ENCODE data around the gene GRK5. TPM values are rescaled to one million over a fixed set of nuclear protein-coding genes. Genes with fewer than 3 reads are reported as not detected.

The GRK5 gene
- total RNA-seq, 1 donor from 2014 or later = 68.7 TPM

DNA sequence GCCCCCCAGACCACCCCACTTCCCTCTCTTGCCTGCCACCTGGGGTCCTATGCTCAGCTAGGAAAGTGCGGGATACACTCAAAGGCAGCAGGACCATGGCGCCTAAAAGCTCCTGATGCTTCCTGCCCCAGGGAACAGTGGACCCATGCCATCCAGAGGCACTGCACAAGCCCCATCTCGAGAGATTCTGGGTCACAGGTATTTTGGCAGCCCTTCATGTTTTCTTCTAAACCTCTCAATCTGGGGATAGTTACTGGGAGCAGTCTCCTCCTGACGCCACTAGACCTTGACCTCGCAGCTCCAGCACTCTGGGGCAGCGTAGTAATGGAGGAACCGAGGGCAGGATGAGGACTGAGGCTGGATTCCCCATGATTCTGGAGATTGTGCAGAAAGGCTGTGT is 107.1 kb downstream of the GRK5 start:
- Histone ChIP-seq H3K36me3 (no peaks in the 10 kb centered on the region), H3K9me3 (no peaks in the 10 kb centered on the region), H3K4me3 (no peak overlapping the region), H3K27me3 (ENCODE audit: low read depth) (no peaks in the 10 kb centered on the region), H3K27ac (no peak overlapping the region), H3K4me1 (peaks cover 68% of the 10 kb centered on the region)
- ATAC-seq (no peak), DNase-seq (no peak)
- TF ChIP-seq, protein P1, sequence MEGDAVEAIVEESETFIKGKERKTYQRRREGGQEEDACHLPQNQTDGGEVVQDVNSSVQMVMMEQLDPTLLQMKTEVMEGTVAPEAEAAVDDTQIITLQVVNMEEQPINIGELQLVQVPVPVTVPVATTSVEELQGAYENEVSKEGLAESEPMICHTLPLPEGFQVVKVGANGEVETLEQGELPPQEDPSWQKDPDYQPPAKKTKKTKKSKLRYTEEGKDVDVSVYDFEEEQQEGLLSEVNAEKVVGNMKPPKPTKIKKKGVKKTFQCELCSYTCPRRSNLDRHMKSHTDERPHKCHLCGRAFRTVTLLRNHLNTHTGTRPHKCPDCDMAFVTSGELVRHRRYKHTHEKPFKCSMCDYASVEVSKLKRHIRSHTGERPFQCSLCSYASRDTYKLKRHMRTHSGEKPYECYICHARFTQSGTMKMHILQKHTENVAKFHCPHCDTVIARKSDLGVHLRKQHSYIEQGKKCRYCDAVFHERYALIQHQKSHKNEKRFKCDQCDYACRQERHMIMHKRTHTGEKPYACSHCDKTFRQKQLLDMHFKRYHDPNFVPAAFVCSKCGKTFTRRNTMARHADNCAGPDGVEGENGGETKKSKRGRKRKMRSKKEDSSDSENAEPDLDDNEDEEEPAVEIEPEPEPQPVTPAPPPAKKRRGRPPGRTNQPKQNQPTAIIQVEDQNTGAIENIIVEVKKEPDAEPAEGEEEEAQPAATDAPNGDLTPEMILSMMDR (IDR thresholded peaks at IDR 0.05) = no peak
- intact Hi-C loops (cut with DNase I) = no loop called here

DNA sequence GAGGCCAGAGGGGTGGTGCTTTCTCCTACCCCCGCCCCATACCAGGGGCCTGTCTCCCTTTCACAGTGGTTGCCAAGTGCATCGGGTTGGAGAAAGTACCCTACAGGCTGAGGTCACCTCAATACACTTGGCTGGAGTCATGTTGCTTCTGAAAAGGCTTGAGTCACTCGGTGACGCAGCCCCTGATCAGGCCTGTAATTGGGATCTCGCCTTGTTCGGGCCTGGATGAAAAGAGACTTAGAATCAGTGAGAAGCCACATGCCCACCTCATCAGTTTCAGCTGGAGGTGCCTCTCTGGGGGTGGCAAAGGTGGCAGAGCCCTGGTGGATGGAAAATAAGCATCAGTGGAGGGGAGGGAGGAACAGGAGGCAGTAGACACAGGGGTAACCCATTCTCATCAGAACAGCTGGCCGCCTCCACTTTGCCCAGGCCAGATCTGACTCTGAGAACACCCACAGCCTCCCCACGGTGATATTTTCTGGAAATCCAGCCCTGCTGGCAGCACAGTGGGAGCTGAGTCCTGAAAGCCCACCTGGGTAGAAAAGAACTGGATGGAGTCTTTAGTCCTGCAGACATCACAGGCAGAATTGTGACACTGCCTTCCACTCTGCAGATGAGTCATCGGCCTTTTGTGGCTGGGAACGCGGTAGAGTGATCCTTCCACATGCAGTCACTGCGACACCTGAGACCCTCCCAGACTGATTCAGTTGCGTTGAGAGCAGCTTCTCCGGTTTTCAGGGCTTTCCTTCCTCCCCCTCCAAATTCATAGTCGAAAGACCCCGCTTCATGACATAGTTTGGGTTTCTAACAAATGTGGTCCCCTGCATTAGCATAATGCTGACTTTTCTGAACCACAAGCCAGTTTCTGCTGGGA is 108.0 kb downstream of the GRK5 start:
- ATAC-seq (peak; percentile 9 to 38), DNase-seq (no peak)
- H3K9me3 ChIP-seq = no peaks in the 10 kb centered on the region
- no peaks in the 10 kb centered on the region for H3K27me3 ChIP-seq (ENCODE audit: low read depth)
- H3K36me3 ChIP-seq = no peaks in the 10 kb centered on the region
- TF ChIP-seq, protein P1 (IDR thresholded peaks at IDR 0.05) = no peak
- intact Hi-C loops (cut with DNase I) = no loop called here
- peaks cover 68% of the 10 kb centered on the region for H3K4me1 ChIP-seq
- no peak overlapping the region for H3K4me3 ChIP-seq
- no peak overlapping the region for H3K27ac ChIP-seq

DNA sequence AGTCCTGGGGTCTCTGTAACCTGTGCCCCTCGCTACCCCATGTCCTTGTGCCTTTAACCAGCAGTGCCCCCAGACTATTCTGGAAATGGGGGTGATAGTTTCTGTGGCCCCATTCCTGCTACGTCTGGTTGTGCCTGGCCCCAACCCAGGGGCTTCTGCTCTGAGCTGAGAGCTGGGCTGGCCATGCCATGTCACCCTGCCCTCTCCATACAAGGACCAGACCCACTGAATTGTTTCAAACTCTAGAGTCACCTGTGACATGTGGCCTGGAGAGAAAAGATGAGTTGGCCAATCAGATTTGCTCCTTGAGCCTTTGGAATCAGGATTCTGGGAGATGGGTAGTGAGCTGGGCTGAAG is 108.6 kb downstream of the GRK5 start:
- H3K27ac ChIP-seq = no peak overlapping the region
- H3K4me3 ChIP-seq = no peak overlapping the region
- intact Hi-C loops (cut with DNase I) = no loop called here
- no peaks in the 10 kb centered on the region for H3K9me3 ChIP-seq
- H3K4me1 ChIP-seq = peaks cover 69% of the 10 kb centered on the region
- no peaks in the 10 kb centered on the region for H3K36me3 ChIP-seq
- TF ChIP-seq, protein P1 (IDR thresholded peaks at IDR 0.05) = no peak
- DNase-seq (no peak), ATAC-seq (no peak)
- H3K27me3 ChIP-seq (ENCODE audit: low read depth) = no peaks in the 10 kb centered on the region

DNA sequence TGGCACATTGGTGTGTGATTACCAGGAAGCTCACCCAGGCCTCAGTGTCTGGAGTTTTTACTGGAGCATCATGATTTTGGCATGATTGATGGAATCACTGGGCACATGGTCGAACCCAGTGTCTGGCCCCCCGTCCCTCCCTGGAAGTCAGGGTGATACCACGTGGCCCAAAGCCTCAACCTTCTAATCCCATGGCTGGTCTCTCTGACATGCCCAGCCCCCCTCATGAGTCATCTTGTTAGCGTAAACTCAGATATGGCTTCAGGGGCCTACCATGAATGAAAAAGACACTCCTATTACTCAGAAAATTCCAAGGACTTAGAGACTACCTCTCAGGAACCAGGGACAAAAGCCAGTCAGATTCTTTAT is 109.3 kb downstream of the GRK5 start:
- ATAC-seq (no peak), DNase-seq (no peak)
- TF ChIP-seq, protein P1 (IDR thresholded peaks at IDR 0.05) = no peak
- H3K27ac ChIP-seq = no peak overlapping the region
- no peaks in the 10 kb centered on the region for H3K36me3 ChIP-seq
- no peaks in the 10 kb centered on the region for H3K27me3 ChIP-seq (ENCODE audit: low read depth)
- intact Hi-C loops (cut with DNase I) = no loop called here
- peaks cover 72% of the 10 kb centered on the region for H3K4me1 ChIP-seq
- H3K4me3 ChIP-seq = no peak overlapping the region
- no peaks in the 10 kb centered on the region for H3K9me3 ChIP-seq

DNA sequence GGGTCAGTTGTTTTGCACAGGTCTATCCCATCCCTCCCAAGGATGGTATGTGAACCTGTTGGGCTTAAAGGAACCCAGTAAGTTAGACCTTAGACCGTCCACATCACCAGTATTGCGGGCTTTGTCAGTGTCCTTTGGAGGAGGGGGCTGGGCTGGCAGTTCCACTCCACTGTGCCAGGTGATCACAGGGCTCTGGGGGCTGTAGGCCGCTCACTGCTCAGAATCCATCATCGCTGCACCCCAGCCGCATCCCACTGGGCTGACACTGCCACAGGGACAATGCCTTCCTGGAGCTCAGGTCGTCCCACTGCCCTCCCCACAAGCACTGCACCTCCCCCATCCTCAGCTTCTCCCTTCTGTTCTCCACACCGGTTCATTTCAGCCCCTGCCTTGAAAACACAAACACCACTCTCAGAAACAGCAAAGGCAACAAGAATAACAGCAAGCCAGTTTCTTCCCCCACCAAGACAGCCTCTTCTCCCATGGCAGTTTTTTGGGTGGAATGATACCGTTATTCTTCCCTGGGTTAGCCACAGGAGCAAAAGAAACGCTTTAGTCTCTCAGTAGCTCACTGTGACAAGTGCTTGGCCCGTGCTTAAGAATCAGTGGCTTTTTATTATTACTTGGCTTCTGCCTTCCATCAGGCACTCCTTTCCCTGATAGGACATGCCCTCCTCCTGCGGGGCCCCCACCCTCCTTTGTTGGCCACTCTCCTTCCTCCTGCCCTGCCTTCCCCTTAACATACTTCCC is 111.2 kb downstream of the GRK5 start:
- Histone ChIP-seq H3K4me1 (peaks cover 71% of the 10 kb centered on the region), H3K27me3 (ENCODE audit: low read depth) (no peaks in the 10 kb centered on the region), H3K4me3 (no peak overlapping the region), H3K9me3 (no peaks in the 10 kb centered on the region), H3K27ac (no peak overlapping the region), H3K36me3 (no peaks in the 10 kb centered on the region)
- intact Hi-C loops (cut with DNase I) = no loop called here
- DNase-seq (no peak), ATAC-seq (peak in 1 of 2 donors; percentile 23)
- TF ChIP-seq, protein P1 (IDR thresholded peaks at IDR 0.05) = no peak
